ENCODE results near the gene CYP21A2. TPM values are rescaled to one million over a fixed set of nuclear protein-coding genes. Genes with fewer than 3 reads are reported as not detected.
A peak's percentile ranks its signal among the peaks of the same experiment; 100 is the strongest.
"Not testable (repeated sequence)": the region's sequence is repeated elsewhere in the genome, so short reads cannot be mapped to it uniquely, and the experiment has no call there.

CYP21A2 gene
- total RNA-seq, 1 donor from 2014 or later = 0.23 TPM

DNA sequence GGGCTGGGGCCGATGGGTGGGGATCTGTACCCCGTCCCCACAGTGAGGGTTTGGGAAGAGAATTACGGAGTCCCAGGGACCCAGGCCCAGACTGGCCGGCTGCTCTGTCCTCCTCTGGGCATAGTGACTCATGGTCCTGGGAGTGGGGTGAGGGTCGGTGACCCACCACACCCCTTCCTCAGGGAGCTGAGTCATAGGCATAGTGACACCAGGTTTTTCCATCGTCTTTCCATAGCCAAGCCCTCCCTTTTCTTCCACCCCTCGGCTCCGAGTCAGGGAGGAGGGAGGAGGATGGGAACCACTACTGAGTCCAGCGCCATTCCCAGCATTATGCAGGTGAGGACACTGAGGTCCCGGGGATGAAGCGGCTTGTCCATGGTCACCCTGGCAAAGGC, 8.9 kb downstream of the CYP21A2 start:
- Mint-ChIP-seq H3K27ac (ENCODE audit: unreplicated experiment) (peak overlapping the region; percentile 62), H3K4me1 (peaks cover 5% of the 10 kb centered on the region), H3K36me3 (ENCODE audit: low read depth) (no peaks in the 10 kb centered on the region), H3K9me3 (no peaks in the 10 kb centered on the region), H3K27me3 (ENCODE audit: low read depth) (no peaks in the 10 kb centered on the region), H3K4me3 (no peak overlapping the region)
- TF ChIP-seq, protein P1, sequence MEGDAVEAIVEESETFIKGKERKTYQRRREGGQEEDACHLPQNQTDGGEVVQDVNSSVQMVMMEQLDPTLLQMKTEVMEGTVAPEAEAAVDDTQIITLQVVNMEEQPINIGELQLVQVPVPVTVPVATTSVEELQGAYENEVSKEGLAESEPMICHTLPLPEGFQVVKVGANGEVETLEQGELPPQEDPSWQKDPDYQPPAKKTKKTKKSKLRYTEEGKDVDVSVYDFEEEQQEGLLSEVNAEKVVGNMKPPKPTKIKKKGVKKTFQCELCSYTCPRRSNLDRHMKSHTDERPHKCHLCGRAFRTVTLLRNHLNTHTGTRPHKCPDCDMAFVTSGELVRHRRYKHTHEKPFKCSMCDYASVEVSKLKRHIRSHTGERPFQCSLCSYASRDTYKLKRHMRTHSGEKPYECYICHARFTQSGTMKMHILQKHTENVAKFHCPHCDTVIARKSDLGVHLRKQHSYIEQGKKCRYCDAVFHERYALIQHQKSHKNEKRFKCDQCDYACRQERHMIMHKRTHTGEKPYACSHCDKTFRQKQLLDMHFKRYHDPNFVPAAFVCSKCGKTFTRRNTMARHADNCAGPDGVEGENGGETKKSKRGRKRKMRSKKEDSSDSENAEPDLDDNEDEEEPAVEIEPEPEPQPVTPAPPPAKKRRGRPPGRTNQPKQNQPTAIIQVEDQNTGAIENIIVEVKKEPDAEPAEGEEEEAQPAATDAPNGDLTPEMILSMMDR (conservative IDR thresholded peaks at IDR 0.05) = no peak
- DNase-seq (ENCODE audit: low read depth, low spot score) = no peak

DNA sequence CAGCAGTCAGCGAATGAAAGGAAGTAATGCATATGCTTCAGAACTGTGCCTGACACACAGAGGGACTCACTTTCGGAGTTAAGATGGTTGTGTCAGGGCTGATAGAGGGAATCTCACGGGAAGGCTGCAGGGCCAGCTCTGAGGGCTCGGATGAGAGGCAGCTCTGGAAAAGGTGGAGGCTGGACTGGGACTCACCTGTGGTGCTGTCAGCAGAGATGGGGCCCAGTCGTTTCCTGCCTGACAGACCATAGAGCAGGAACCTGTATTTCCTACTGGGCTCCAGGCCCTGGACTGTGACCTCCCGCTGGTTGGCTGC, 9.3 kb downstream of the CYP21A2 start:
- Mint-ChIP-seq H3K36me3 (ENCODE audit: low read depth) (no peaks in the 10 kb centered on the region), H3K9me3 (no peaks in the 10 kb centered on the region), H3K27ac (ENCODE audit: unreplicated experiment) (no peak overlapping the region), H3K27me3 (ENCODE audit: low read depth) (no peaks in the 10 kb centered on the region), H3K4me1 (peaks cover 5% of the 10 kb centered on the region), H3K4me3 (no peak overlapping the region)
- TF ChIP-seq, protein P1 (conservative IDR thresholded peaks at IDR 0.05) = no peak
- no peak for DNase-seq (ENCODE audit: low read depth, low spot score)

DNA sequence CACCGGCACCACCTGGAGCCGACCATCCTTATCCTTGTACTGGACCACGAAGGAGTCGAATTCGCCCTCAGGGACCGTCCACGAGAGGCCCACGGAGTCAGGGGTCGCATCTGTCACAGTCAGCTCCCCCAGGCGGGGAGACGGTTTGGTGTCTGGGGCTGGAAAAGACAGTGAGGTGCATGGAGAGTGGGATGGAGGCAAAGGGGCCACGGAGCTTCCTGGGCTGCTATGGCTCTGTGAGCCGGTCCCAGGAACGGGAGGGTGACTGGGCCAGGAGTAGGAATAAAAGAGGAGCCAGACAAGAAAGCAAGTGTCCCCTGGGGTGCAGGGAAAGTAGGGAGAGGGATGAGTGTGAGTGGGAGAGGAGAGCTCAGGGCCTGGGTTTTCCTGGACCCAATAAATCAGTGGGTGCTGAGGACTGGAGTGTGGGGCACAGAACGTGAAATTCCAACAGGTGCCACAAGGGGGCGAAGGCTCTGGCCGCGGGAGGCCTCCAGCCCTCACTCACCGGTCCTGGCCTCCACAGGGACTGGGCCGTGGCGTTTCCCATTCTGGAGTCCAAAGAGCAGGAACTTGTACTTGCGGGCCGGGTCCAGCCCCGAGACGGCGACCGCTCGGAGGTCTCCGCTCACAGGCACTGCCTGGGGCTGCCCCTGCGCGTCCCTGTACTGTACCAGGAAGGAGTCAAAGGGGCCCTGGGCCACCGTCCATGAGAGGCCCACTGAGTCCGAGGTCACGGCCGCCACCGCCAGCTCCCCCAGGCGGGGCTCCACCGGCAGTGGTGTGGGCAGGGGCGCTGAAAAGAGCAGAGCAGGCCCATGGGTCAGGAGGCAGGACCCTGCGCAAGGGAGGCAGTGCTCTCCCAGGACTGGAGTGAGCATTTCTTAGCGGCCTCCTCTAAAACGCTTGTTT, 9.9 kb downstream of the CYP21A2 start:
- peak; percentile 80 for DNase-seq (ENCODE audit: low read depth, low spot score)
- TF ChIP-seq, protein P1 (conservative IDR thresholded peaks at IDR 0.05) = peak; percentile 84
- no peaks in the 10 kb centered on the region for H3K36me3 Mint-ChIP-seq (ENCODE audit: low read depth)
- H3K4me1 Mint-ChIP-seq = peaks cover 5% of the 10 kb centered on the region
- H3K9me3 Mint-ChIP-seq = no peaks in the 10 kb centered on the region
- no peak overlapping the region for H3K27ac Mint-ChIP-seq (ENCODE audit: unreplicated experiment)
- H3K4me3 Mint-ChIP-seq = no peak overlapping the region
- H3K27me3 Mint-ChIP-seq (ENCODE audit: low read depth) = no peaks in the 10 kb centered on the region

DNA sequence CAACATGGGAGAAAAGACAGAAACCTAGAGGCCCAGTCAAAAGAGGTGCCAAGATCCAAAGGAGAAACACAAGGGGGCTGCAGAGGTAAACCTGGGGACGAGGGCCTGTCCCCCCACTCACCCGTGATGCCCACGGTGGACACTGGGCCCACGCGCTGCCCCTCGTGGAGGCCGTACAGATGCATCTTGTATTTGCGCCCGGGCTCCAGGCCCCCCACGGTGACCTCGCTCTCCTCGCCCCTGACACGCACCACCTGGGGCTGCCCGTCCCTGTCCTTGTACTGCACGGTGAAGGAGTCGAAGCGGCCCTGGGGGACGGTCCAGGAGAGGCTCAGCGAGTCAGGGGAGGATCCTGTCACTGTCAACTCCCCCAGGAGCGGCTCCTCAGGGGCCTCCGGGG, 10.9 kb downstream of the CYP21A2 start:
- not testable (repeated sequence) for H3K4me1 Mint-ChIP-seq; DNase-seq (ENCODE audit: low read depth, low spot score); H3K27ac Mint-ChIP-seq (ENCODE audit: unreplicated experiment); H3K9me3 Mint-ChIP-seq; H3K4me3 Mint-ChIP-seq; H3K36me3 Mint-ChIP-seq (ENCODE audit: low read depth); H3K27me3 Mint-ChIP-seq (ENCODE audit: low read depth)

DNA sequence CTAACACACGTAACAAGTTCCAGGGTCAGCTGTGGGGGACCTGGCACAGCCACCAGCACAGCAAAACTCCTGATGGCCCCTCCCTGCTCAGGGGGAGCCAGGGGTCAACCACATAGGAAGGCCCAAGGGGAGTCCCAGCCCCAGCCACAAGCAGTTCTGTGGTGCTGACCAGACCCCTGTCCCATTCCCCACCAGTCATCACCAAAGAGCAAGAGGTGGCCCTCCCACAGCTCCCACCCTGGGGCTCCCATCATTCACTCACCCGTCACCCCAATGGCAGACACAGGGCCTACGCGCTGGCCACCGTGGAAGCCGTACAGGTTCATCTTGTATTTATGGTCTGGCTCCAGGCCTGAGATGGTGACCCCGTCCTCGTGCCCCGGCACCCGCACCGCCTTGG, 11.5 kb downstream of the CYP21A2 start:
- DNase-seq (ENCODE audit: low read depth, low spot score); H3K27me3 Mint-ChIP-seq (ENCODE audit: low read depth); H3K27ac Mint-ChIP-seq (ENCODE audit: unreplicated experiment); H3K4me1 Mint-ChIP-seq; H3K4me3 Mint-ChIP-seq; H3K36me3 Mint-ChIP-seq (ENCODE audit: low read depth); H3K9me3 Mint-ChIP-seq: not testable (repeated sequence)

DNA sequence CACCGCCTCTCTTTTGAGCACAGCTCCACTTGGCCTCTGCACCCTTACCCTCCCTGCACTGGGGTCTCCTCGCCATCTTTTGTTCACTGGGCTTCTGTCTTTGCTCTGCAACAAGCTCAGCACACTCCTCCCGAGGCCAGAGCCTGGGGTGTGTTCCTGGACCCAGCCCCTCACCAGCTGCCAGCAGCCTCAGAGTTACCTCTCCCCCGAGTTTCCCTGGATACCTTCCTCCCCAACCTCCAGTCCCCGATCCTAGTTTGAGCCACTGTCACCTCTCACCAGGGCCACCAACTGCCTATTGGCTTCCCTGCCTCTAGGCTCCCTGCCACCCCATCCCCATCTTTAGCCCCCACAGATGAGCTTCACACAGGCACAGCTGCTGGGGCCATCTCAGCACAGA, 12.3 kb downstream of the CYP21A2 start:
- Mint-ChIP-seq H3K36me3 (ENCODE audit: low read depth) (no peaks in the 10 kb centered on the region), H3K4me3 (no peak overlapping the region), H3K27me3 (ENCODE audit: low read depth) (no peaks in the 10 kb centered on the region), H3K27ac (ENCODE audit: unreplicated experiment) (no peak overlapping the region), H3K9me3 (no peaks in the 10 kb centered on the region), H3K4me1 (peaks cover 5% of the 10 kb centered on the region)
- TF ChIP-seq, protein P1 (conservative IDR thresholded peaks at IDR 0.05) = no peak
- DNase-seq (ENCODE audit: low read depth, low spot score) = no peak

DNA sequence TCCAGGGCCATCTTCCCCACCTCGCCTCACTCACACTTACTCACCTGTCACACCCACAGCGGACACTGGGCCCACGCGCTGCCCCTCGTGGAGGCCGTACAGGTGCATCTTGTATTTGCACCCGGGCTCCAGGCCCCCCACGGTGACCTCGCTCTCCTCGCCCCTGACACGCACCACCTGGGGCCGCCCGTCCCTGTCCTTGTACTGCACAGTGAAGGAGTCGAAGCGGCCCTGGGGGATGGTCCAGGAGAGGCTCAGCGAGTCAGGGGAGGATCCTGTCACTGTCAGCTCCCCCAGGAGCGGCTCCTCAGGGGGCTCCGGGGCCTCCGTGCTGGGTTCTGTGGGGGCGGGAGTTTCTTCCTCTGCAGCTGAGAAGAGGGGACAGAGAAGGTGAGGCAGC, 14.4 kb downstream of the CYP21A2 start:
- H3K36me3 Mint-ChIP-seq (ENCODE audit: low read depth); H3K27ac Mint-ChIP-seq (ENCODE audit: unreplicated experiment); H3K9me3 Mint-ChIP-seq; H3K4me1 Mint-ChIP-seq; H3K4me3 Mint-ChIP-seq; DNase-seq (ENCODE audit: low read depth, low spot score); H3K27me3 Mint-ChIP-seq (ENCODE audit: low read depth): not testable (repeated sequence)

DNA sequence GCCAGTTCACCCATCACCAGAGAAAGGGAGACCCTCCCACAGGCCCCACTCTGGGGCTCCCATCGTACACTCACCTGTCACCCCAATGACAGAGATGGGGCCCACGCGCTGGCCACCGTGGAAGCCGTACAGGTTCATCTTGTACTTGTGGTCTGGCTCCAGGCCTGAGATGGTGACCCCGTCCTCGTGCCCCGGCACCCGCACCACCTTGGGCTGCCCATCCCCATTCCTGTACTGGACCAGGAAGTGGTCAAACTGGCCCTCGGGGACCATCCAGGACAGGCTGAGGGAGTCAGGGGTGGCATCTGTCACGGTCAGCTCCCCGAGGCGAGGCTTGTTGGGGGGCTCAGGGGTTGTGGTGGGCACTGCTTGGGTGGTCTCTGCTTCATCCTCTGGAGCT, 15.1 kb downstream of the CYP21A2 start:
- H3K27ac Mint-ChIP-seq (ENCODE audit: unreplicated experiment); H3K27me3 Mint-ChIP-seq (ENCODE audit: low read depth); H3K4me1 Mint-ChIP-seq; DNase-seq (ENCODE audit: low read depth, low spot score); H3K36me3 Mint-ChIP-seq (ENCODE audit: low read depth); H3K4me3 Mint-ChIP-seq; H3K9me3 Mint-ChIP-seq: not testable (repeated sequence)

DNA sequence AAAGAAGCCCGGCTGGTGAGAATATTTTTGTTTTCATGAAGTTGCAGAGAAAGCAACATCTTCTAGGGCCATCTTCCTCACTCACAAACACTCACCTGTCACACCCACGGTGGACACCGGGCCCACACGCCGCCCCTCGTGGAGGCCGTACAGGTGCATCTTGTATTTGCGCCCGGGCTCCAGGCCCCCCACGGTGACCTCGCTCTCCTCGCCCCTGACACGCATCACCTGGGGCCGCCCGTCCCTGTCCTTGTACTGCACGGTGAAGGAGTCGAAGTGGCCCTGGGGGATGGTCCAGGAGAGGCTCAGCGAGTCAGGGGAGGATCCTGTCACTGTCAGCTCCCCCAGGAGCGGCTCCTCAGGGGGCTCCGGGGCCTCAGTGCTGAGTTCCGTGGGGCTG, 17.5 kb downstream of the CYP21A2 start:
- not testable (repeated sequence) for H3K27ac Mint-ChIP-seq (ENCODE audit: unreplicated experiment); DNase-seq (ENCODE audit: low read depth, low spot score); H3K4me1 Mint-ChIP-seq; H3K36me3 Mint-ChIP-seq (ENCODE audit: low read depth); H3K9me3 Mint-ChIP-seq; H3K4me3 Mint-ChIP-seq; H3K27me3 Mint-ChIP-seq (ENCODE audit: low read depth)
